Measurements from ENCODE around the gene NLRP3. TPM values are rescaled to one million over a fixed set of nuclear protein-coding genes. Genes with fewer than 3 reads are reported as not detected.
"Not testable (repeated sequence)": the region's sequence is repeated elsewhere in the genome, so short reads cannot be mapped to it uniquely, and the experiment has no call there.

Gene NLRP3
- total RNA-seq, 2 experiments from 2014 or later, result 7.8 to 8.5 TPM

GRCh38 chr1:247474367-247474766, 58.4 kb downstream of the NLRP3 start:
- ATAC-seq (ENCODE audit: poor library complexity) (no peak), DNase-seq (no peak)
- Histone ChIP-seq H3K27ac (ENCODE audit: low read depth in 1 of 2, low read length in 2 of 2) (no peak overlapping the region), H3K9me3 (ENCODE audit: control insufficient read depth in 1 of 2, insufficient read depth in 1 of 2, low read length in 2 of 2) (no peaks in the 10 kb centered on the region), H3K4me3 (ENCODE audit: low read length) (no peak overlapping the region), H3K4me1 (ENCODE audit: insufficient read depth, low read length) (no peaks in the 10 kb centered on the region), H3K36me3 (ENCODE audit: insufficient read depth, low read length) (no peaks in the 10 kb centered on the region), H3K27me3 (ENCODE audit: control insufficient read depth in 1 of 2, insufficient read depth in 2 of 2, low read length in 2 of 2) (no peaks in the 10 kb centered on the region)
- POLR2A ChIA-PET, result no interaction called here
- CTCF ChIA-PET, result no interaction called here
- Mint-ChIP-seq H3K27me3 (no peaks in the 10 kb centered on the region), H3K9me3 (no peaks in the 10 kb centered on the region), H3K4me3 (no peak overlapping the region), H3K4me1 (ENCODE audit: low read depth) (no peaks in the 10 kb centered on the region), H3K36me3 (ENCODE audit: low read depth) (no peaks in the 10 kb centered on the region), H3K27ac (no peak overlapping the region)
- TF ChIP-seq CTCF (IDR thresholded peaks at IDR 0.05), result no peak
- intact Hi-C loops (cut with DNase I, micrococcal nuclease), result no loop called here

- H3K4me1 ChIP-seq (ENCODE audit: insufficient read depth, low read length), result no peaks in the 10 kb centered on the region
- ChIA-PET POLR2A (no interaction called here), CTCF (interaction anchor here (0.8 to 1.4 kb wide), 2 partner anchors 11 to 82 kb away, joined by 4 read pairs; no protein-coding TSS in a partner anchor)
- no peaks in the 10 kb centered on the region for H3K9me3 ChIP-seq (ENCODE audit: control insufficient read depth in 1 of 2, insufficient read depth in 1 of 2, low read length in 2 of 2)
- DNase-seq (no peak), ATAC-seq (ENCODE audit: poor library complexity) (no peak)
- no peak overlapping the region for H3K4me3 ChIP-seq (ENCODE audit: low read length)
- no peaks in the 10 kb centered on the region for H3K27me3 ChIP-seq (ENCODE audit: control insufficient read depth in 1 of 2, insufficient read depth in 2 of 2, low read length in 2 of 2)
- Mint-ChIP-seq H3K9me3 (no peaks in the 10 kb centered on the region), H3K27ac (no peak overlapping the region), H3K36me3 (ENCODE audit: low read depth) (no peaks in the 10 kb centered on the region), H3K27me3 (no peaks in the 10 kb centered on the region), H3K4me1 (ENCODE audit: low read depth) (no peaks in the 10 kb centered on the region), H3K4me3 (no peak overlapping the region)
- intact Hi-C loops (cut with DNase I, micrococcal nuclease), result no loop called here
- H3K27ac ChIP-seq (ENCODE audit: low read depth in 1 of 2, low read length in 2 of 2), result no peak overlapping the region
- H3K36me3 ChIP-seq (ENCODE audit: insufficient read depth, low read length), result no peaks in the 10 kb centered on the region
- no peak for TF ChIP-seq CTCF (IDR thresholded peaks at IDR 0.05)
Observed at GRCh38 chr1:247475793-247476192, 59.8 kb downstream of the NLRP3 start.

GRCh38 chr1:247476328-247477058, 60.5 kb downstream of the NLRP3 start:
- ATAC-seq (ENCODE audit: poor library complexity); H3K4me1 ChIP-seq (ENCODE audit: insufficient read depth, low read length); H3K27ac Mint-ChIP-seq; H3K27ac ChIP-seq (ENCODE audit: low read depth in 1 of 2, low read length in 2 of 2); H3K36me3 Mint-ChIP-seq (ENCODE audit: low read depth); H3K27me3 Mint-ChIP-seq; intact Hi-C loops (cut with DNase I, micrococcal nuclease); H3K36me3 ChIP-seq (ENCODE audit: insufficient read depth, low read length); H3K9me3 Mint-ChIP-seq; H3K4me1 Mint-ChIP-seq (ENCODE audit: low read depth); H3K4me3 Mint-ChIP-seq; H3K27me3 ChIP-seq (ENCODE audit: control insufficient read depth in 1 of 2, insufficient read depth in 2 of 2, low read length in 2 of 2); H3K9me3 ChIP-seq (ENCODE audit: control insufficient read depth in 1 of 2, insufficient read depth in 1 of 2, low read length in 2 of 2); POLR2A ChIA-PET; DNase-seq; H3K4me3 ChIP-seq (ENCODE audit: low read length): not testable (repeated sequence)
- CTCF ChIA-PET, result interaction anchor here (0.8 to 1.4 kb wide), 2 partner anchors 11 to 83 kb away, joined by 4 read pairs; no protein-coding TSS in a partner anchor

- H3K9me3 ChIP-seq (ENCODE audit: control insufficient read depth in 1 of 2, insufficient read depth in 1 of 2, low read length in 2 of 2), result no peaks in the 10 kb centered on the region
- POLR2A ChIA-PET, result no interaction called here
Observed at GRCh38 chr1:247482747-247483146, 66.8 kb downstream of the NLRP3 start.

More at GRCh38 chr1:247482747-247483146, 66.8 kb downstream of the NLRP3 start:
- H3K36me3 Mint-ChIP-seq (ENCODE audit: low read depth), result no peaks in the 10 kb centered on the region
- no peak overlapping the region for H3K4me3 ChIP-seq (ENCODE audit: low read length)
- no peak overlapping the region for H3K4me3 Mint-ChIP-seq
- CTCF ChIA-PET, result interaction anchor here (1.6 kb wide), 1 partner anchor 93 kb away, joined by 6 read pairs; no protein-coding TSS in a partner anchor
- H3K27me3 Mint-ChIP-seq, result peaks cover 3% of the 10 kb centered on the region
- H3K4me1 ChIP-seq (ENCODE audit: insufficient read depth, low read length), result no peaks in the 10 kb centered on the region
- no peak for ATAC-seq (ENCODE audit: poor library complexity)
- no peaks in the 10 kb centered on the region for H3K36me3 ChIP-seq (ENCODE audit: insufficient read depth, low read length)
- no peaks in the 10 kb centered on the region for H3K9me3 Mint-ChIP-seq
- no peak for TF ChIP-seq CTCF (IDR thresholded peaks at IDR 0.05)
- intact Hi-C loops (cut with DNase I, micrococcal nuclease), result loop anchor here in 1 of 2 experiments (10.0 kb wide), 1 partner anchor 578 kb away; no protein-coding TSS in a partner anchor
- H3K27ac Mint-ChIP-seq, result no peak overlapping the region
- no peaks in the 10 kb centered on the region for H3K27me3 ChIP-seq (ENCODE audit: control insufficient read depth in 1 of 2, insufficient read depth in 2 of 2, low read length in 2 of 2)
- H3K4me1 Mint-ChIP-seq (ENCODE audit: low read depth), result no peaks in the 10 kb centered on the region
- DNase-seq, result no peak
- no peak overlapping the region for H3K27ac ChIP-seq (ENCODE audit: low read depth in 1 of 2, low read length in 2 of 2)

Measured in CD4-positive, alpha-beta T cell (primary cell).